ENCODE results near the gene HBQ1.
"Not testable (repeated sequence)": the region's sequence is repeated elsewhere in the genome, so short reads cannot be mapped to it uniquely, and the experiment has no call there.

HBQ1 gene

GRCh38 chr16:175011-175949, 5.0 kb upstream of the HBQ1 start:
- no peak for DNase-seq (ENCODE audit: insufficient read length, low spot score)
- no peak for FAIRE-seq

GRCh38 chr16:176006-176405, 4.3 kb upstream of the HBQ1 start:
- FAIRE-seq: peak; percentile 59

GRCh38 chr16:176477-177382, 3.5 kb upstream of the HBQ1 start, which contains the start of gene HBA1:
Gene HBA1, plus strand, starts transcription at chr16:176680. Its CDS starts 37 bp downstream, at chr16:176717.
- not testable (repeated sequence) for DNase-seq (ENCODE audit: insufficient read length, low spot score); FAIRE-seq

More at GRCh38 chr16:176006-176405, 4.3 kb upstream of the HBQ1 start:
- not testable (repeated sequence) for DNase-seq (ENCODE audit: insufficient read length, low spot score)

GRCh38 chr16:177394-177822, 2.9 kb upstream of the HBQ1 start:
- no peak for DNase-seq (ENCODE audit: insufficient read length, low spot score)
- no peak for FAIRE-seq

- DNase-seq (ENCODE audit: insufficient read length, low spot score) (no peak), FAIRE-seq (no peak)
Observed at GRCh38 chr16:177981-178667, 2.1 kb upstream of the HBQ1 start.

- FAIRE-seq (no peak), DNase-seq (ENCODE audit: insufficient read length, low spot score) (no peak)
Observed at GRCh38 chr16:178668-179015, 1.6 kb upstream of the HBQ1 start.

GRCh38 chr16:179211-180092, 807 bp upstream of the HBQ1 start:
- no peak for DNase-seq (ENCODE audit: insufficient read length, low spot score)
- FAIRE-seq: no peak

- peak; percentile 95 for FAIRE-seq
- DNase-seq (ENCODE audit: insufficient read length, low spot score): peak; percentile 91
Observed at GRCh38 chr16:180681-181564, 664 bp downstream of the HBQ1 start.

GRCh38 chr16:181565-182021, 1.3 kb downstream of the HBQ1 start:
- no peak for FAIRE-seq

GRCh38 chr16:183005-183404, 2.7 kb downstream of the HBQ1 start:
- FAIRE-seq (no peak), DNase-seq (ENCODE audit: insufficient read length, low spot score) (no peak)

More at GRCh38 chr16:181565-182021, 1.3 kb downstream of the HBQ1 start:
- no peak for DNase-seq (ENCODE audit: insufficient read length, low spot score)

GRCh38 chr16:185213-185612, 5.0 kb downstream of the HBQ1 start:
- DNase-seq (ENCODE audit: insufficient read length, low spot score): no peak

GRCh38 chr16:185691-186090, 5.4 kb downstream of the HBQ1 start:
- FAIRE-seq: no peak
- DNase-seq (ENCODE audit: insufficient read length, low spot score): no peak

More at GRCh38 chr16:185213-185612, 5.0 kb downstream of the HBQ1 start:
- FAIRE-seq: no peak

GRCh38 chr16:187330-187729, 7.1 kb downstream of the HBQ1 start:
- FAIRE-seq (no peak), DNase-seq (ENCODE audit: insufficient read length, low spot score) (no peak)

- DNase-seq (ENCODE audit: insufficient read length, low spot score): no peak
Observed at GRCh38 chr16:188674-189073, 8.4 kb downstream of the HBQ1 start.

GRCh38 chr16:189604-190186, 9.4 kb downstream of the HBQ1 start:
- no peak for FAIRE-seq

More at GRCh38 chr16:188674-189073, 8.4 kb downstream of the HBQ1 start:
- FAIRE-seq: no peak

GRCh38 chr16:191831-192230, 11.6 kb downstream of the HBQ1 start:
- FAIRE-seq: no peak
- no peak for DNase-seq (ENCODE audit: insufficient read length, low spot score)

More at GRCh38 chr16:189604-190186, 9.4 kb downstream of the HBQ1 start:
- DNase-seq (ENCODE audit: insufficient read length, low spot score): no peak

- DNase-seq (ENCODE audit: insufficient read length, low spot score) (no peak), FAIRE-seq (no peak)
Observed at GRCh38 chr16:192686-193085, 12.4 kb downstream of the HBQ1 start.

GRCh38 chr16:193441-193840, 13.2 kb downstream of the HBQ1 start:
- no peak for FAIRE-seq
- no peak for DNase-seq (ENCODE audit: insufficient read length, low spot score)
